SKM-1 treated with dmso at 0.1 percent for 144 hours (cell line): ENCODE results near the gene ZSWIM6.

Source experiments
- DNase-seq: peaks from one replicate; lab custom pipeline; 2025; ENCODE audit not compliant: unreplicated experiment; lab: John Stamatoyannopoulos, UW

Gene ZSWIM6

GRCh38 chr5:61357745-61358144 lies 25.7 kb downstream of the ZSWIM6 start:
- no peak for DNase-seq

GRCh38 chr5:61362796-61363368 lies 30.8 kb downstream of the ZSWIM6 start:
- DNase-seq: no peak

- DNase-seq: no peak
Observed at GRCh38 chr5:61363401-61364114, 31.5 kb downstream of the ZSWIM6 start.

- no peak for DNase-seq
Observed at GRCh38 chr5:61366497-61367240, 34.6 kb downstream of the ZSWIM6 start.

GRCh38 chr5:61370506-61370905 lies 38.4 kb downstream of the ZSWIM6 start:
- no peak for DNase-seq

- no peak for DNase-seq
Observed at GRCh38 chr5:61371474-61371873, 39.4 kb downstream of the ZSWIM6 start.

GRCh38 chr5:61379677-61380076 lies 47.6 kb downstream of the ZSWIM6 start:
- DNase-seq: no peak

GRCh38 chr5:61381968-61382367 lies 49.9 kb downstream of the ZSWIM6 start:
- DNase-seq: no peak

- DNase-seq: no peak
Observed at GRCh38 chr5:61385627-61386026, 53.6 kb downstream of the ZSWIM6 start.

GRCh38 chr5:61386045-61386800 lies 54.2 kb downstream of the ZSWIM6 start:
- no peak for DNase-seq

GRCh38 chr5:61389609-61390008 lies 57.6 kb downstream of the ZSWIM6 start:
- no peak for DNase-seq

GRCh38 chr5:61394078-61394704 lies 62.1 kb downstream of the ZSWIM6 start:
- no peak for DNase-seq

- no peak for DNase-seq
Observed at GRCh38 chr5:61394793-61395192, 62.7 kb downstream of the ZSWIM6 start.

- DNase-seq: no peak
Observed at GRCh38 chr5:61397238-61397637, 65.2 kb downstream of the ZSWIM6 start.

- no peak for DNase-seq
Observed at GRCh38 chr5:61397937-61398336, 65.9 kb downstream of the ZSWIM6 start.

GRCh38 chr5:61398440-61398839 lies 66.4 kb downstream of the ZSWIM6 start:
- no peak for DNase-seq

GRCh38 chr5:61399679-61400078 lies 67.6 kb downstream of the ZSWIM6 start:
- DNase-seq: no peak

- no peak for DNase-seq
Observed at GRCh38 chr5:61401726-61402125, 69.7 kb downstream of the ZSWIM6 start.

GRCh38 chr5:61402244-61402823 lies 70.3 kb downstream of the ZSWIM6 start:
- DNase-seq: no peak

GRCh38 chr5:61402970-61403900 lies 71.2 kb downstream of the ZSWIM6 start:
- DNase-seq: no peak
